A673 (cell line): ENCODE results near the gene HLA-DQB1.

Experiments
- EZH2 ChIP-seq: fragments of 200-600 bp; sonication (generic); IDR thresholded peaks from 2 replicates; pipeline ENCODE4 v1.6.1; 2017; ENCODE audit warnings: borderline replicate concordance, low read depth, mild to moderate bottlenecking, mixed read lengths, antibody characterized with exemption, low read length; ENCODE audit not compliant: poor library complexity, severe bottlenecking
- TF ChIP-seq, protein P1 (sequence below): fragments of 300-800, 200-600 bp; sonication (generic); conservative IDR thresholded peaks from 2 replicates; pipeline ENCODE4 v1.5.1; 2017; ENCODE audit warnings: low read depth, mild to moderate bottlenecking, antibody characterized with exemption, low read length, moderate library complexity, mixed read lengths

- TF ChIP-seq, protein P1, sequence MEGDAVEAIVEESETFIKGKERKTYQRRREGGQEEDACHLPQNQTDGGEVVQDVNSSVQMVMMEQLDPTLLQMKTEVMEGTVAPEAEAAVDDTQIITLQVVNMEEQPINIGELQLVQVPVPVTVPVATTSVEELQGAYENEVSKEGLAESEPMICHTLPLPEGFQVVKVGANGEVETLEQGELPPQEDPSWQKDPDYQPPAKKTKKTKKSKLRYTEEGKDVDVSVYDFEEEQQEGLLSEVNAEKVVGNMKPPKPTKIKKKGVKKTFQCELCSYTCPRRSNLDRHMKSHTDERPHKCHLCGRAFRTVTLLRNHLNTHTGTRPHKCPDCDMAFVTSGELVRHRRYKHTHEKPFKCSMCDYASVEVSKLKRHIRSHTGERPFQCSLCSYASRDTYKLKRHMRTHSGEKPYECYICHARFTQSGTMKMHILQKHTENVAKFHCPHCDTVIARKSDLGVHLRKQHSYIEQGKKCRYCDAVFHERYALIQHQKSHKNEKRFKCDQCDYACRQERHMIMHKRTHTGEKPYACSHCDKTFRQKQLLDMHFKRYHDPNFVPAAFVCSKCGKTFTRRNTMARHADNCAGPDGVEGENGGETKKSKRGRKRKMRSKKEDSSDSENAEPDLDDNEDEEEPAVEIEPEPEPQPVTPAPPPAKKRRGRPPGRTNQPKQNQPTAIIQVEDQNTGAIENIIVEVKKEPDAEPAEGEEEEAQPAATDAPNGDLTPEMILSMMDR, result no peak
- TF ChIP-seq EZH2, result no peak
These were observed 51.9 kb downstream of the HLA-DQB1 start for GRCh38 chr6:32614366-32615081.
